T-helper 1 cell (primary cell): ENCODE results near the gene TRMU.
"Not testable (repeated sequence)": the region's sequence is repeated elsewhere in the genome, so short reads cannot be mapped to it uniquely, and the experiment has no call there.

ENCODE experiments used
- DNase-seq, 5 donors: peaks; one replicate each; pipeline ENCODE4 v3.0.0-alpha.2; 2012 to 2020

TRMU gene

DNA sequence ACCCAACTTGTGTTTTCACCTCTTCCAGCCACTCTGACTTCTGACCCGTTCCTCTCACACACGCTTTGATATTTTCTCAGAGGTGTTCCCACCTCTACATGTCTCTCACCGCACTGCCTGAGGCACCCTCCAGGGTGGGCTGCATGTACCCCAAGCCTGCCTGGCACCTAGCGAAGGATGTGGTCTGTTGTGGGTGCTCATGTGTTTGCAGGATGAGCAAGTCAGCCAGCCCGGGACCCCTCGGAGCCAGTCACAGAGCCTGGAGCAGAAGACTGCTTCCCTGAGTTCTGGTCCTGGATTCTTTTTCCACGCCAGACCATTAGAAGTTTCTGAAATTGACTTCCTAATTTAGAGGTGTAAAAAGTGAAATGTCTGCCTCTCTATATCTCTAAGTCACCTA is 35.0 kb upstream of the TRMU start:
- DNase-seq: no peak

DNA sequence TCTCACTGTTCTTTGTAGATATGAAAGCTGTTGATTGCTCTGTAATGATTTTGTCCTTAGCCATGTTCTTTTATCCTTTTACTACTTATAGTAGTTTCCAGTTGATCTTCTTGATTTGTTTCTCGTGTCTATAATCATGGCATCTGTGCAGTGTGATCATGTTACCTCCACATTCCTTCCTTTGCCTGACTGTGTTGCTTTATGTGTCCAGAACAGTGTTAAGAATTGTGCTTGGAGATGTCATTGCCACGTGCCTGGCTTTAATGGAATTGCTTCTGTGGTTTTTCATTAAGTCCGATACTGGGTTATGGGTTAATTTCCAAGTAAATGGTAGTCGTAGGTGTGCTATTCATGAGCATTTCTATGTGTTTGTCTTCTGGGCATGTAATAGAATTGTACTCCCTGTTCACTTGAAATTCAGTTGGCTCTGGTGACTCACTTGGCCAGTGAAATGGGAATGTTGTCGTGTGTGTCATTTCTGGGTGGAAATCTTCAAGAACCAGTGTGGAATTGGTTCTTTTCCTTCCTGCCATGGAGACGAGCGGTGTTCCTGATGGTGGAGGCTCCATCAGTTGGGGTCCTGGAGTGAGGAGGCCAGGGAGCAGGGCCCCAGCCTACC is 32.1 kb upstream of the TRMU start:
- DNase-seq: no peak

- no peak for DNase-seq
Measured at GRCh38 chr22:46308283-46308988, 27.1 kb upstream of the TRMU start.

GRCh38 chr22:46309526-46310085 is 25.9 kb upstream of the TRMU start:
- DNase-seq: no peak

DNA sequence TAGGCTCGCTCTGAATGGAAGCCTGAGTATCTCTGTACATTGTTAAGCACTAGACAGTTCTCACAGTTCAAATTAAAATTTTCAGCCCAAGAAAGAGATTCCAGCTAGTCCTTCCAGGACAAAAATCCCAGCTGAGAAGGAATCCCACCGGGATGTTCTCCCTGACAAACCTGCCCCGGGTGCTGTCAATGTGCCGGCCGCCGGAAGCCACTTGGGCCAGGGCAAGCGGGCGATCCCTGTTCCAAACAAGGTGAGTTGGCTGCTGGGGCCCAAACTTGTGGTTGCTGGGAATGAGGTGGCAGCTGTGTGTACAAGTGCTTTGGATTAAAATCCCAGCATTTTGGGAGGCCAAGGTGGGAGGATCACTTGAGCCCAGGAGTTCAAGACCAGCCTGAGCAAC is 23.5 kb upstream of the TRMU start:
- no peak for DNase-seq

- not testable (repeated sequence) for DNase-seq
Measured at GRCh38 chr22:46312848-46313247, 22.7 kb upstream of the TRMU start.

DNA sequence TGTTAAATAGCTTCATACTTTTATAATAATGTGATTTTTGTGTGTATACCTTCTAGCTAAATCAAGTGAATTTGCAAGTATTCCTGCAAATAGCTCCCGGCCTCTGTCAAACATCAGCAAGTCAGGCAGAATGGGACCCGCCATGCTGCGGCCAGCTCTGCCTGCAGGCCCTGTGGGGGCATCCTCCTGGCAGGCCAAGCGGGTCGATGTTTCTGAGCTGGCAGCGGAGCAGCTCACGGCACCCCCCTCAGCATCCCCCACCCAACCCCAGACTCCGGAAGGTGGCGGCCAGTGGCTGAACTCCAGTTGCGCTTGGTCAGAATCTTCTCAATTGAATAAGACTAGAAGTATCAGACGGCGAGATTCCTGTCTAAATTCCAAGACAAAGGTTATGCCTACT is 19.5 kb upstream of the TRMU start:
- DNase-seq: no peak

GRCh38 chr22:46317646-46318045 is 17.9 kb upstream of the TRMU start:
- no peak for DNase-seq

GRCh38 chr22:46318576-46318975 is 16.9 kb upstream of the TRMU start:
- no peak for DNase-seq

- no peak for DNase-seq
Measured at GRCh38 chr22:46319319-46319718, 16.2 kb upstream of the TRMU start.

- DNase-seq: no peak
Measured at GRCh38 chr22:46320166-46320710, 15.3 kb upstream of the TRMU start.

GRCh38 chr22:46320716-46321386 is 14.7 kb upstream of the TRMU start:
- DNase-seq: no peak

GRCh38 chr22:46322711-46323110 is 12.8 kb upstream of the TRMU start:
- DNase-seq: no peak

DNA sequence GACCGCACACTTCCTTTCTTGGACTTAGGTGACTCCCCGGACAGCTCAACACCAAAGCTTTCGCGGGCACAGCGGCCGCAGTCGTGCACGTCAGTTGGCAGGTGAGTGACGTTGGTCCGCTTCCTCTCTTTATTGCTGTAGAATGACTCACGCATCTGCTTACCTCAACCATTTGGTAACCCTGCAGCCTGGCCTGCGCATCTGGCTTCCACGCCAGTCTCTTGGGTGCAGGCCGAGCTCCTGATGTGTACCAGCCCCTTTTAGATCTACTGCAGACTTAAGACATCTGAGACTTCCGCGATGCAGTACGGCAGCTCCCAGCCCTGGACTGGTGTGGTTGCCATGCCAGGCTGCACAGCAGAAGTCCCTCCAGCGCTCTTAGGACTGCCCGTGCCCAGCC is 12.4 kb upstream of the TRMU start:
- DNase-seq: no peak

- no peak for DNase-seq
Measured at GRCh38 chr22:46326066-46326680, 9.3 kb upstream of the TRMU start.

DNA sequence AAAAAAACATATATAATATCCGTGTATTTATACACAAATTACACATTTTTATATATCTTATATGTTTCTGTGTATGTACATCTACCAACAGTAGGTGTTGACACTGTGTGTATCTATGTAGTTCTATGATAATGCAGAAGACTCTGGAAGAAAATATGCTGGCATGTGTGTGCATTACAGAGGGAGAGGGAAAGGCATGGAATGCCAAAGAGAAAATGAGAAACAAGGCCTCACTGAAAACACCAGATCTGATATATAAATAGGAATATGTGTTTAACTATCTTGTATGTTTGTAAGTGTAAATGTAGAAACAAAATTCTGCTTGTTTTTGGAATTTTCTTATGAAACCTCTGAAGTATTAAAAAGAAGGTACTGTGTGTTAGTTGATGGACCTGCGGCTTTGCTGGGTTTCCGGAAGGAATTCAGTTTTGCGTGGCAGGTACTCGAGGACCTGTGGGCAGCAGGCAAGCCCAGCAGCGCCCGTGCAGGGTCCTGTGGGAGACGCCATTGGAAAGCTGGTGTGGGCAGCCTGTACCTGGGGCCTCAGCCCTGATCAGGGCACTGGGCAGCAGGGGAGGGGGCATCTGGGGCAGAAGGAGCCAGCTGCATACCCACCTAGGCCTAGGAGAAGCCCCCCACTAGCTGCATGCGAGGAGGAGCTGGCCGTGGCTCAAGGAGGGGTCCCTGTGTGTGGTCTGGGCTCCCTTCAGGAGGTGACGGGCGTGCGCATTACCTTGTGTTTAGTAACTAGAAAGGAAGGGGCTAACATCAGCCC is 7.6 kb upstream of the TRMU start:
- no peak for DNase-seq

- DNase-seq: no peak
Measured at GRCh38 chr22:46328797-46329196, 6.7 kb upstream of the TRMU start.

DNA sequence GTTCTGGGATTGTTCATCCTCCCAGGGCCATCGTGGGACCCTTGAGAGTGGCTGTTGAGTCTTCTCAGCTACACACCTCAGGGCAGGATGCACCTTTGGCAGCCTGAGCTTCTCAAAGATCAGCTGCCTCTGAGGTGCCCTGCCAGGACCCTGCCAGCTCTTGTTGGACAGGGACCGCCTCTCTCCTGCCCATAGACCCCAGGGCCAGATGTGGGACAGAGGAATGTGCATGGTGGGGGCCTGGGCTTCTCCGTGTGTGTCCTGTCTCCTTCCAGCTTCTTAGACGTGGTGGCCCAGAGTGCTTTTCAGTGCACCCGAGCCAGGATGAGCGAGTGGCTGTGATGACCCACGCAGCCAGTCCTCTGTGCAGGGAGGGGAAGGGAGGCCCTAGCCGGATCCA is 5.9 kb upstream of the TRMU start:
- DNase-seq: no peak

DNA sequence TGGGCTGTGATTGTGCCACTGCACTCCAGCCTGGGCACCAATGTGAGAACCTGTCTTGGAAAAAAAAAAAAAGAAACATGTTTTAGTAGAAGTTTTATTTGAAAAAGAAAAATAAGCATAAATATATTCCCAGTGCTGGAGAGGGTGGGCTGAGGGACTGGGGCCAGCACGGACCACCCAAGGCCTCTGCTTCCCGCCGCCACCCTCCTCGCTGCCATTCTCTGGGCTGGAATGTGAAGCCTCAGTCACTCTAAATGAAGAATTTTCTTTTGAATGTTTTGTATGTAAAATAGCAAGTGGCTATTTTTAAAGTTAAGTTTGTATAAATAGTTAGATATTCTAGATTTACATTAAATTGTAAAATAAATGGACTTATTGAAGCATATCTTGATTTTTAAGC is 5.1 kb upstream of the TRMU start:
- no peak for DNase-seq

- no peak for DNase-seq
Measured at GRCh38 chr22:46331496-46331895, 4.0 kb upstream of the TRMU start.

GRCh38 chr22:46336119-46337078 is 885 bp downstream of the TRMU start:
- no peak for DNase-seq
